Panc1 (cell line): Measurements from ENCODE around the gene DIP2C.

Experiments
- CTCF ChIP-seq: fragments of 450-650 bp; IDR thresholded peaks from 2 replicates; pipeline ENCODE4 v1.5.1; 2017; ENCODE audit warnings: mild to moderate bottlenecking
- POLR2AphosphoS5 ChIP-seq: IDR thresholded peaks from 2 replicates; pipeline ENCODE4 v1.6.1; 2012; ENCODE audit warnings: mild to moderate bottlenecking, low read depth, low read length, moderate library complexity
- REST ChIP-seq, 2 experiments: IDR thresholded peaks; 2 replicates each; pipeline ENCODE4 v1.6.1; 2011 to 2012; ENCODE audit warnings: low read depth in 2 of 2, control low read depth in 1 of 2, low read length in 1 of 2, mild to moderate bottlenecking in 1 of 2, moderate library complexity in 1 of 2; ENCODE audit not compliant: insufficient read depth in 1 of 2
- SIN3A ChIP-seq: IDR thresholded peaks from 2 replicates; pipeline ENCODE4 v1.6.1; 2012; ENCODE audit warnings: low read depth, mild to moderate bottlenecking, low read length, moderate library complexity, borderline replicate concordance; ENCODE audit not compliant: insufficient read depth
- TCF7L2 ChIP-seq: IDR thresholded peaks from 2 replicates; pipeline ENCODE4 v1.6.1; 2011; ENCODE audit warnings: mild to moderate bottlenecking, low read depth, low read length, inconsistent platforms

- no peak for TF ChIP-seq CTCF
- no peak for TF ChIP-seq POLR2AphosphoS5
- no peak for TF ChIP-seq REST (IDR thresholded peaks at IDR 0.05; ENCODE audit: insufficient read depth in 1 of 2, low read depth in 2 of 2, low read length in 1 of 2)
- TF ChIP-seq SIN3A: no peak
- TF ChIP-seq TCF7L2: no peak
Measured at GRCh38 chr10:580778-581177, 108.7 kb downstream of the DIP2C start.
